SJCRH30 (cell line): ENCODE measurements around the gene CGN. TPM values are rescaled to one million over a fixed set of nuclear protein-coding genes. Genes with fewer than 3 reads are reported as not detected.
A peak's percentile ranks its signal among the peaks of the same experiment; 100 is the strongest.

Source experiments
- DNase-seq, 2 experiments: peaks; one replicate each; pipeline ENCODE4 v3.0.0-alpha.2; 2015 to 2020
- H3K27ac ChIP-seq: fragments of 250-450 bp; sonication (Bioruptor Pico); 2 replicates; pipeline ENCODE4 v1.5.1; 2020; ENCODE audit warnings: mild to moderate bottlenecking, moderate library complexity
- H3K27me3 ChIP-seq: fragments of 250-450 bp; sonication (Bioruptor Pico); 2 replicates; pipeline ENCODE4 v1.5.1; 2020; ENCODE audit warnings: mild to moderate bottlenecking, moderate library complexity
- H3K36me3 ChIP-seq: fragments of 250-450 bp; sonication (Bioruptor Pico); 2 replicates; pipeline ENCODE4 v1.5.1; 2020; ENCODE audit warnings: mild to moderate bottlenecking, moderate library complexity
- H3K4me1 ChIP-seq: fragments of 250-450 bp; sonication (Bioruptor Pico); 2 replicates; pipeline ENCODE4 v1.5.1; 2020; ENCODE audit warnings: mild to moderate bottlenecking, moderate library complexity
- H3K4me3 ChIP-seq: fragments of 250-450 bp; sonication (Bioruptor Pico); 2 replicates; pipeline ENCODE4 v1.5.1; 2020; ENCODE audit warnings: mild to moderate bottlenecking, moderate library complexity
- H3K9me3 ChIP-seq: fragments of 250-450 bp; sonication (Bioruptor Pico); replicated peaks from 2 replicates; pipeline ENCODE4 v1.5.1; 2020; ENCODE audit warnings: mild to moderate bottlenecking, moderate library complexity
- total RNA-seq: library from RNA; depleted of rRNA; stranded (reverse); fragments of >200 nt; shearing (Covaris generic); gene quantifications from 2 replicates; pipeline ENCODE4 v1.2.3, GENCODE V29; 2014

CGN gene
- total RNA-seq, 1 experiment from 2014 or later: 1.2 TPM

- no peak overlapping the region for H3K27ac ChIP-seq
- H3K36me3 ChIP-seq: no peaks in the 10 kb centered on the region
- DNase-seq: no peak
- no peaks in the 10 kb centered on the region for H3K9me3 ChIP-seq
- H3K4me1 ChIP-seq: no peaks in the 10 kb centered on the region
- no peaks in the 10 kb centered on the region for H3K27me3 ChIP-seq
- H3K4me3 ChIP-seq: no peak overlapping the region
These were observed 12.1 kb downstream of the CGN start for GRCh38 chr1:151523326-151523725.

DNA sequence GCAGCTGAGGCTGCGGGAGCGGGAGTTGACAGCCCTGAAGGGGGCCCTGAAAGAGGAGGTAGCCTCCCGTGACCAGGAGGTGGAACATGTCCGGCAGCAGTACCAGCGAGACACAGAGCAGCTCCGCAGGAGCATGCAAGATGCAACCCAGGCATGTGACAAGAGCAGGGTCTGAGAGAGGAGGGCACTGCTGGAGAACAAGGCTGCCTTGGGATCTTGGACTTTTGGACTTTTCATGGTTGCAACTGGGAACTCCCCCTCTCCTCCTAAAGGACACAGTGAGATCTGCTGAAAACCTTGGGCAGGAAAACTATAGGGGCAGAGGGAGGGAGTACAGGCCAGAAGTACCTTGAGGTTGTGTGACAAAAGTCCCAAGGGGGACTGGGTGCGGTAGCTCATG, 13.5 kb downstream of the CGN start:
- Histone ChIP-seq H3K27ac (no peak overlapping the region), H3K9me3 (no peaks in the 10 kb centered on the region), H3K4me3 (no peak overlapping the region), H3K36me3 (no peaks in the 10 kb centered on the region), H3K4me1 (no peaks in the 10 kb centered on the region), H3K27me3 (no peaks in the 10 kb centered on the region)
- DNase-seq: no peak

DNA sequence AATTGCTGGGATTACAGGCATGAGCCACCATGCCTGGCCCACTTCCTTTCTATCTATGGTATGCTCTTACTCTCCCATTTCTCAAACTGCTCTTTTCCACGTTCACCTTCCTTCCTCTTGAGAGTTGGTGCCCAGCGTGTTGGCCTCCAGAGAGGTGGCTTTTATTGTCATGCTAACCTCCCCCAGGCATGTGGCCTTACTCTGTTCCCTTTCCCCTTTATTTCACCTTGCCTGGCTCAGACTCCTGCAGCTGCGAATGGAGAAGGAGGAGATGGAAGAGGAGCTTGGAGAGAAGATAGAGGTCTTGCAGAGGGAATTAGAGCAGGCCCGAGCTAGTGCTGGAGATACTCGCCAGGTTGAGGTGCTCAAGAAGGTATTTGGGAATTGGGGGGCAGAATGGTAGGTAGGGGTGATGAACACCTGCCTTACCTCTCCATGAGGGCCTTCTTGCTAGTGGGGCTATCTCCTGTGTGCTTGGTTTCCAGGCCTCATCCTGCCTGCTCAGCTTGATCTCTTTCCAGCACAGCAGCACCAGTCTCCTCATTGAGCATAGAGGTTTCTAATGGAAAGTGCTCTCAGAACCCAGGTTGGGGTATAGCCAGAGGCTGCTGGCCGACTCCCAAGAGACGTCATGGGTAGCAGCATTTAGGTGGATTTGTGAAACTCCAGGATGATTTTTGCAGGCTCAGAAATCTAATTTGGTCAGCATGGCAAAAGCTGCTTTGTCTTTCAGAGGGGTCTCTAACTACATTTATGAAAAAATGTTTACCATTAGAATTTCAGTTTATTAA, 15.7 kb downstream of the CGN start:
- Histone ChIP-seq H3K36me3 (no peaks in the 10 kb centered on the region), H3K4me3 (no peak overlapping the region), H3K9me3 (no peaks in the 10 kb centered on the region), H3K27me3 (no peaks in the 10 kb centered on the region), H3K4me1 (no peaks in the 10 kb centered on the region), H3K27ac (no peak overlapping the region)
- DNase-seq: no peak

DNA sequence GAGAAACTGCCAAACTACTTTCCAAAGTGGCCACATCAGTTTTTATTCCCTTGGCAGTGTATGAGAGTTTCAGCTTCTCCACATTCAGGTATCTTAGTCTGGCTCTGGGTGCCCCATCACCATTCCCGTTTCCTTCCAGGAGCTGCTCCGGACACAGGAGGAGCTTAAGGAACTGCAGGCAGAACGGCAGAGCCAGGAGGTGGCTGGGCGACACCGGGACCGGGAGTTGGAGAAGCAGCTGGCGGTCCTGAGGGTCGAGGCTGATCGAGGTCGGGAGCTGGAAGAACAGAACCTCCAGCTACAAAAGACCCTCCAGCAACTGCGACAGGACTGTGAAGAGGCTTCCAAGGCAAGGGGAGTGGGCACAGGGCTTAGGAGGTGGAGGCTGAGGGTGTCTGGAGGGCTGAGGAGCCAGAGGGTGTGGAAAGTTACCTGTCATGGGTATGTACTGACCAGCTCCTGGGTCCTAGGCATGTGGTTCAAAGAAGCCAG, 18.1 kb downstream of the CGN start:
- no peak for DNase-seq
- Histone ChIP-seq H3K27me3 (no peaks in the 10 kb centered on the region), H3K4me1 (no peaks in the 10 kb centered on the region), H3K9me3 (no peaks in the 10 kb centered on the region), H3K36me3 (no peaks in the 10 kb centered on the region), H3K4me3 (no peak overlapping the region), H3K27ac (no peak overlapping the region)

GRCh38 chr1:151529781-151530180, 18.6 kb downstream of the CGN start:
- H3K27ac ChIP-seq: no peak overlapping the region
- H3K36me3 ChIP-seq: no peaks in the 10 kb centered on the region
- DNase-seq: no peak
- H3K9me3 ChIP-seq: no peaks in the 10 kb centered on the region
- no peak overlapping the region for H3K4me3 ChIP-seq
- no peaks in the 10 kb centered on the region for H3K4me1 ChIP-seq
- no peaks in the 10 kb centered on the region for H3K27me3 ChIP-seq

GRCh38 chr1:151530461-151530860, 19.3 kb downstream of the CGN start:
- Histone ChIP-seq H3K36me3 (no peaks in the 10 kb centered on the region), H3K4me3 (no peak overlapping the region), H3K27me3 (no peaks in the 10 kb centered on the region), H3K27ac (no peak overlapping the region), H3K4me1 (no peaks in the 10 kb centered on the region), H3K9me3 (no peaks in the 10 kb centered on the region)
- no peak for DNase-seq

DNA sequence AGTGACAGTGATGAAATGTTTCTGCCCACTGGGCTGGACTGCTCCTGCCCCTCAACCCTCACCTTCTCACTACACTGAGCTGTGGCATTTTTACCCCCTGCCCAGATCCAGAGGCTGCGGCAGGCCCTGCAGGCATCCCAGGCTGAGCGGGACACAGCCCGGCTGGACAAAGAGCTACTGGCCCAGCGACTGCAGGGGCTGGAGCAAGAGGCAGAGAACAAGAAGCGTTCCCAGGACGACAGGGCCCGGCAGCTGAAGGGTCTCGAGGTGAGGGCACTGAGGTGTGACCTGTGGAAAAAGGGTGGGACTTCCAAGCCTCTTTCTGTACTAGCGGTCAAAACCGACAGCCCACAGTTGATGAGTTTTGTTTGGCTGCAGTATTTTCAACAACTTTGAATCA, 22.7 kb downstream of the CGN start:
- no peaks in the 10 kb centered on the region for H3K27me3 ChIP-seq
- H3K9me3 ChIP-seq: no peaks in the 10 kb centered on the region
- no peaks in the 10 kb centered on the region for H3K36me3 ChIP-seq
- no peak for DNase-seq
- H3K4me1 ChIP-seq: no peaks in the 10 kb centered on the region
- H3K4me3 ChIP-seq: no peak overlapping the region
- no peak overlapping the region for H3K27ac ChIP-seq

DNA sequence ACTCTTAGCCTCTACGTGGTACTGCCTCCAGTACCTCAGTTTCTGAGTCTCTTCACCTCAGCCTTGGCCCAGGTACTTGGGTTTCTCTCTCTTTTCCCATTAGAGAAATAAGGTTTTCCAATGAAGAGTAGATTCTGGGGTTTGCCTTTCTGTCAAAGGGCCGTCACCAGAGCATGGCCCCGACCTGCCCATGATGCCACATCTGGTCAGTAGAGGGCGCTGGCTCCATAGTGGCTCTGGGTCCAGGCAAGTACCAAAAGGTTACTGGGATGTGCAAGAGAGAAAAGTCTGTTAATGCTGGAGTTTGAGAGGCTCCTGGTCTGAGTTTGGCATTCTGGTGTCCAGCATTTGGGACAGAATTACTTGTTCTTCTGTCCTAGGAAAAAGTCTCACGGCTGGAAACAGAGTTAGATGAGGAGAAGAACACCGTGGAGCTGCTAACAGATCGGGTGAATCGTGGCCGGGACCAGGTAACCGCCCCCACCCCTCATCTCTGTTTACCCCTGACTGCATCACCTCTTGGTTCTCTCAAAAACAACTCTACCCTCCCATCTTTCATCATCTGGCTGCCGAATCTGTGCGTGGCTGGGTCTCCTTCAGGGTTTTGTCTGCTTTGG, 23.6 kb downstream of the CGN start:
- peak; percentile 65 to 80 for DNase-seq
- no peak overlapping the region for H3K27ac ChIP-seq
- H3K27me3 ChIP-seq: no peaks in the 10 kb centered on the region
- no peak overlapping the region for H3K4me3 ChIP-seq
- peaks cover 6% of the 10 kb centered on the region for H3K4me1 ChIP-seq
- H3K36me3 ChIP-seq: no peaks in the 10 kb centered on the region
- no peaks in the 10 kb centered on the region for H3K9me3 ChIP-seq

DNA sequence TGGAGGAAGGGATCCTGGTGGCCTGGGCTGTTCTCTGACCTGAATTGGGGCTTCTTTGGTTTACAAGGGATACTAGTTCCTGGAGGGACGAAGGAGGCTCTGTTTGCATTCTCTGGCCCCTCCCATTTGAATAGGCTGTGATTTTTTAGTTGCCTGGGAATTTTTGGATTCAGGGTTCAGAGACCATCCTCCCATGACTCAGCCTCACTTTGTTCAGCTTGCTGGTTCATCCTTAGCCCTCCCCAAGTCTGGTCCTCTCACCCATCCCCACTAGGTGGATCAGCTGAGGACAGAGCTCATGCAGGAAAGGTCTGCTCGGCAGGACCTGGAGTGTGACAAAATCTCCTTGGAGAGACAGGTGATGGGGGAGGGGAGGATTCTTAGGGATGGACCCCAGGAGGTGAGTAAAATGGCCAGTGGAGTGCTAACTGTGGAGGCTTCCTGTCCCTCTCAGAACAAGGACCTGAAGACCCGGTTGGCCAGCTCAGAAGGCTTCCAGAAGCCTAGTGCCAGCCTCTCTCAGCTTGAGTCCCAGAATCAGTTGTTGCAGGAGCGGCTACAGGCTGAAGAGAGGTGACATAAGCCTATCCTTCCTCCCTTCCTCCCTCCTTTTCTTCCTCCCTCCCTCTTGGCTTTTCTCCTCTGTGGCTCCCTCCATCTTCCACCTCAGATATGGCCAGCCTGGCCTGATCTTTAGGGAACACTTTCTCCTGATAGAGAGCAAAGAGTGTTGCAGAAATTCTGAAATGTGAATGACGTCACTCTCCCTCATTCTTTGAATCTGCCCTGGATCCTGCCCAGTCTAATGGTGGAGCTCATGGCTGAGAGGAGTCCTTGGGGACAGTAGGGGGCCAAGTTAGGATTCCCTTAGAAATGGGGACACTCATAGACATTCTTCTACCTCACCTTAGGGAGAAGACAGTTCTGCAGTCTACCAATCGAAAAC, 24.4 kb downstream of the CGN start:
- no peak overlapping the region for H3K27ac ChIP-seq
- no peaks in the 10 kb centered on the region for H3K27me3 ChIP-seq
- H3K4me1 ChIP-seq: peaks cover 8% of the 10 kb centered on the region
- H3K4me3 ChIP-seq: no peak overlapping the region
- H3K9me3 ChIP-seq: no peaks in the 10 kb centered on the region
- H3K36me3 ChIP-seq: no peaks in the 10 kb centered on the region
- DNase-seq: no peak

DNA sequence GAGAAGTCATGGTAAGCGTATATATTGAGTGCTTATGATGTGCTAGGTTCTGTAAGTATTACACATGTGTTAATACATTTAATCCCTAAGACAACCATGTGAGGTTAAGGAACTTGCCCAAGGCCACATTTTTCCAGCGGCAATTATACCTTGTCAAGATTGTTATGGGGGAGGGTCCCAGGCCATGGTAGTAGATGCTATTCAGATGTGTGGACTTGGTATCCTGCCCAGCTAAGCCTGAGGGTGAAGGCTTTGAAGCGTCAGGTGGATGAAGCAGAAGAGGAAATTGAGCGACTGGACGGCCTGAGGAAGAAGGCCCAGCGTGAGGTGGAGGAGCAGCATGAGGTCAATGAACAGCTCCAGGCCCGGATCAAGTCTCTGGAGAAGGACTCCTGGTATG, 25.3 kb downstream of the CGN start:
- Histone ChIP-seq H3K9me3 (no peaks in the 10 kb centered on the region), H3K4me1 (peaks cover 8% of the 10 kb centered on the region), H3K36me3 (no peaks in the 10 kb centered on the region), H3K27me3 (no peaks in the 10 kb centered on the region), H3K4me3 (no peak overlapping the region), H3K27ac (no peak overlapping the region)
- no peak for DNase-seq

GRCh38 chr1:151537112-151537511, 25.9 kb downstream of the CGN start:
- H3K27me3 ChIP-seq: no peaks in the 10 kb centered on the region
- peaks cover 8% of the 10 kb centered on the region for H3K4me1 ChIP-seq
- no peak overlapping the region for H3K4me3 ChIP-seq
- H3K9me3 ChIP-seq: no peaks in the 10 kb centered on the region
- H3K36me3 ChIP-seq: no peaks in the 10 kb centered on the region
- H3K27ac ChIP-seq: no peak overlapping the region
- no peak for DNase-seq

DNA sequence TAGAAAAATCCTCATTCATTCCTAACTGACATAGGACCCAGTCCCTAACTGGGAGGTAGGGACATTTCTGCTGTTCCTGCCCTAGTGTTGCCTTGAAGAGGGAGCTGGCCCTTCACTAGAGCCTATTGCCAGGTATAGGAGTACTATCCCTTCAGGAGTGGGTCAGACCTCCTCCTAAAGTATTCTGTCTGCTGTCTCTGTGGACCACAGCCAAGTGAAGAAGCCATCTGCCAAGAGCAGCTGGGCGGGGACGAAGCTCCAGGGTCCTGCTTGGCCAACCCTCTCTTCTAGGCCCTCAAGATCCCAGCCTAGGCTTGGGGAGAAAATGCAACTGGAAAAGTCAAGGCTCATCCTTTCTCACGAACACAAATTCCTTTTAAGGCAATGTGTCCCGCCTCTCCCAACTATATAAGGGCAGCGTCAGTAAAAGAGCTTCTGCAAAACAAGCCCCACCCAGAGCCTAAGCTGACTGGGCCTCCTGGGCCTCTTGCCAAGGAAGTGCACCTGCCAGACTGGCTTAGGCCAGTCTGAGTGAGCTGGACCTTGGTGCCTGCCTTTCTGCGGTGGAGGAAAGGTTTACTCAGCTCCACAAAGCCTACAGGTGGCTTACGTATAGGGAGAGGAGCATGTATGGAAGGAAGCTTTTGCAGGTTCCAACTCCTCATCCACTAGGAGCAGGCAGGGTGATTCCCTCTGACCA, 28.3 kb downstream of the CGN start:
- Histone ChIP-seq H3K27ac (peak overlapping the region; percentile 38), H3K4me1 (peaks cover 8% of the 10 kb centered on the region), H3K4me3 (peak overlapping the region; percentile 66), H3K36me3 (no peaks in the 10 kb centered on the region), H3K9me3 (no peaks in the 10 kb centered on the region), H3K27me3 (no peaks in the 10 kb centered on the region)
- DNase-seq: peak; percentile 88 to 90

GRCh38 chr1:151540021-151540981, 29.1 kb downstream of the CGN start, which contains the start of gene TUFT1:
Gene TUFT1 (plus strand): TSS chr1:151540309. CDS start chr1:151540367, 58 bp downstream.
- H3K9me3 ChIP-seq: no peaks in the 10 kb centered on the region
- H3K4me3 ChIP-seq: peak within 1 kb of the TSS; percentile 66
- peaks cover 8% of the 10 kb centered on the region for H3K4me1 ChIP-seq
- no peaks in the 10 kb centered on the region for H3K36me3 ChIP-seq
- peak; percentile 92 to 94 for DNase-seq
- H3K27me3 ChIP-seq: no peaks in the 10 kb centered on the region
- H3K27ac ChIP-seq: peak within 1 kb of the TSS; percentile 38
